ENCODE measurements around the gene ME2. TPM values are rescaled to one million over a fixed set of nuclear protein-coding genes. Genes with fewer than 3 reads are reported as not detected.

Gene ME2
- total and polyA plus RNA-seq, 2 donors (not counting 1 experiment from before 2014, with no cell fraction given), result 28.4 to 57.8 TPM

DNA sequence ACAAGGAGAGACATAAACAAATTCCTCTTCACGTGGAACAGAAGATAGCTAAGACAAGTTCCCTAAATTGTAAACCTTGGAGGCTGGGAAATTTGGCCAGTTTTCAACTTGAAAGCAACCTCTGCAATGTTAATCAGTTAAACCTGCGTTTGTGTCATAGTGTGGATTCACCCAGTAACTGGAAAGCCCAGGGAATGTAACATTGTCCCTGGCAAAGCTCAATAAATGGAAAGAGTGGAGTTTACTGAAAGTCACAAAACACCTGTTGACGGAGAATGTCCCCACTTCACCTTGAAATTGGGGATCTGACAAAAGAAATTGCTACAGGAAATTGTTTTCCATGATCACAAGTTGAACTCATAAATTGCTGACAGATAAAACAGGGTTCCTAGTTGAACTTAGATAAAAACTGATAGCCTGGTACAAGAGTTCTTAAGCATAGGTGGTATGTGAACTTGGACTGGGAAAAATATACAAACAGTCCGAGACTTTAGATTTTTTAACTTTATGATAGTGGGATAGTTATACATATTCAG, 15.0 kb upstream of the ME2 start:
- Histone ChIP-seq H3K27ac (ENCODE audit: low read length in 2 of 2) (no peak overlapping the region), H3K36me3 (replicated peaks in 1 of 2; ENCODE audit: control extremely low read depth in 1 of 2, control insufficient read depth in 1 of 2, extremely low read depth in 1 of 2, insufficient read depth in 2 of 2, low read length in 1 of 2) (no peaks in the 10 kb centered on the region), H3K4me1 (ENCODE audit: control insufficient read depth in 2 of 2, insufficient read depth in 2 of 2, low read length in 2 of 2) (peaks cover 13 to 15% of the 10 kb centered on the region in 2 donors), H4K20me1 (ENCODE audit: control insufficient read depth, insufficient read depth, low read length, poor library complexity, severe bottlenecking) (no peaks in the 10 kb centered on the region), H3K79me2 (ENCODE audit: control insufficient read depth, insufficient read depth, low read length) (no peaks in the 10 kb centered on the region), H2AFZ (ENCODE audit: insufficient read depth, low read depth, low read length, poor library complexity, severe bottlenecking) (no peak overlapping the region), H3K4me3 (ENCODE audit: control extremely low read depth in 1 of 5, extremely low read depth in 1 of 5, insufficient read depth in 1 of 5, low read depth in 2 of 5, low read length in 4 of 5) (no peak overlapping the region), H3K4me2 (replicated peaks; ENCODE audit: low read depth, low read length, poor library complexity, severe bottlenecking) (no peak overlapping the region), H3K9me3 (ENCODE audit: control extremely low read depth in 1 of 3, control insufficient read depth in 2 of 3, insufficient read depth in 1 of 3, low read length in 2 of 3) (no peaks in the 10 kb centered on the region), H3K9ac (ENCODE audit: low read length) (no peak overlapping the region), H3K27me3 (replicated peaks in 1 of 4; ENCODE audit: control extremely low read depth in 1 of 4, control insufficient read depth in 3 of 4, insufficient read depth in 4 of 4, low read length in 3 of 4) (peaks cover 0 to 3% (median 0%) of the 10 kb centered on the region in 4 experiments)
- Mint-ChIP-seq H3K9me3 (ENCODE audit: insufficient read depth) (no peaks in the 10 kb centered on the region), H3K27ac (no peak overlapping the region), H3K4me3 (no peak overlapping the region), H3K27me3 (no peaks in the 10 kb centered on the region), H3K4me1 (peaks cover 10% of the 10 kb centered on the region)
- DNase-seq (no peak), ATAC-seq (ENCODE audit: low read depth) (no peak)
- ChIA-PET POLR2A (interaction anchor here (0.8 kb wide), 1 partner anchor 47 kb away, joined by 3 read pairs; no protein-coding TSS in a partner anchor), CTCF (interaction anchor here (1.9 kb wide), 1 partner anchor 43 kb away, joined by 7 read pairs; no protein-coding TSS in a partner anchor)
- WGBS (ENCODE audit: insufficient coverage), result 100% methylated on average over 1 of the region's 4 CpGs
- no peak for TF ChIP-seq EZH2 (IDR thresholded peaks at IDR 0.05; ENCODE audit: borderline replicate concordance, insufficient read depth, low read depth, low read length, poor library complexity, severe bottlenecking)
- TF ChIP-seq, protein P1, sequence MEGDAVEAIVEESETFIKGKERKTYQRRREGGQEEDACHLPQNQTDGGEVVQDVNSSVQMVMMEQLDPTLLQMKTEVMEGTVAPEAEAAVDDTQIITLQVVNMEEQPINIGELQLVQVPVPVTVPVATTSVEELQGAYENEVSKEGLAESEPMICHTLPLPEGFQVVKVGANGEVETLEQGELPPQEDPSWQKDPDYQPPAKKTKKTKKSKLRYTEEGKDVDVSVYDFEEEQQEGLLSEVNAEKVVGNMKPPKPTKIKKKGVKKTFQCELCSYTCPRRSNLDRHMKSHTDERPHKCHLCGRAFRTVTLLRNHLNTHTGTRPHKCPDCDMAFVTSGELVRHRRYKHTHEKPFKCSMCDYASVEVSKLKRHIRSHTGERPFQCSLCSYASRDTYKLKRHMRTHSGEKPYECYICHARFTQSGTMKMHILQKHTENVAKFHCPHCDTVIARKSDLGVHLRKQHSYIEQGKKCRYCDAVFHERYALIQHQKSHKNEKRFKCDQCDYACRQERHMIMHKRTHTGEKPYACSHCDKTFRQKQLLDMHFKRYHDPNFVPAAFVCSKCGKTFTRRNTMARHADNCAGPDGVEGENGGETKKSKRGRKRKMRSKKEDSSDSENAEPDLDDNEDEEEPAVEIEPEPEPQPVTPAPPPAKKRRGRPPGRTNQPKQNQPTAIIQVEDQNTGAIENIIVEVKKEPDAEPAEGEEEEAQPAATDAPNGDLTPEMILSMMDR (IDR thresholded peaks at IDR 0.05), result no peak
- intact Hi-C loops (cut with micrococcal nuclease), result no loop called here

DNA sequence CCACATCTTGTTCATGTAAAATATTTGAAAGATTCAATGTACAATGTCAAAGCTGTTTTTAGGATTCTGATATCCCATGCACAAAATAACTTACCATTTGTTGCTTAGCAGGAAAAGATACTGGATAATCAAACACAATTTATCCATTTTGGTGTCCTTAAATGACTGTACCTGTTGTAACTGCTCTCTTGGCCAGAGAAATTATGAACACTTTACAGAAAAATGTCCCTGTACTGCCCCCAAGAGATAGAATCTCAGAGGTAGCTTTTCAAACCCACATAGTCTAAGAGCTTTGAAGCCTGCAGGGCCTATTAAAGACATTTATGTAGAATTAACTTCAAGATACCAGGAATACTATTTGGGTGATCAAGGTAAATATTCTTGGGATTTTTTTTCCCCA, 12.2 kb upstream of the ME2 start:
- Histone ChIP-seq H3K36me3 (replicated peaks in 1 of 2; ENCODE audit: control extremely low read depth in 1 of 2, control insufficient read depth in 1 of 2, extremely low read depth in 1 of 2, insufficient read depth in 2 of 2, low read length in 1 of 2) (no peaks in the 10 kb centered on the region), H2AFZ (ENCODE audit: insufficient read depth, low read depth, low read length, poor library complexity, severe bottlenecking) (no peak overlapping the region), H3K4me2 (replicated peaks; ENCODE audit: low read depth, low read length, poor library complexity, severe bottlenecking) (no peak overlapping the region), H3K79me2 (ENCODE audit: control insufficient read depth, insufficient read depth, low read length) (no peaks in the 10 kb centered on the region), H3K9ac (ENCODE audit: low read length) (no peak overlapping the region), H3K27me3 (replicated peaks in 1 of 4; ENCODE audit: control extremely low read depth in 1 of 4, control insufficient read depth in 3 of 4, insufficient read depth in 4 of 4, low read length in 3 of 4) (no peaks in the 10 kb centered on the region), H4K20me1 (ENCODE audit: control insufficient read depth, insufficient read depth, low read length, poor library complexity, severe bottlenecking) (no peaks in the 10 kb centered on the region), H3K4me1 (ENCODE audit: control insufficient read depth in 2 of 2, insufficient read depth in 2 of 2, low read length in 2 of 2) (peaks cover 11 to 12% of the 10 kb centered on the region in 2 donors), H3K4me3 (ENCODE audit: control extremely low read depth in 1 of 5, extremely low read depth in 1 of 5, insufficient read depth in 1 of 5, low read depth in 2 of 5, low read length in 4 of 5) (no peak overlapping the region), H3K9me3 (ENCODE audit: control extremely low read depth in 1 of 3, control insufficient read depth in 2 of 3, insufficient read depth in 1 of 3, low read length in 2 of 3) (no peaks in the 10 kb centered on the region), H3K27ac (ENCODE audit: low read length in 2 of 2) (no peak overlapping the region)
- H3K27me3 Mint-ChIP-seq, result no peaks in the 10 kb centered on the region
- no peaks in the 10 kb centered on the region for H3K9me3 Mint-ChIP-seq (ENCODE audit: insufficient read depth)
- no peak overlapping the region for H3K4me3 Mint-ChIP-seq
- TF ChIP-seq EZH2 (IDR thresholded peaks at IDR 0.05; ENCODE audit: borderline replicate concordance, insufficient read depth, low read depth, low read length, poor library complexity, severe bottlenecking), result no peak
- TF ChIP-seq, protein P1 (IDR thresholded peaks at IDR 0.05), result no peak
- ATAC-seq (ENCODE audit: low read depth) (no peak), DNase-seq (peak; percentile 17)
- ChIA-PET POLR2A (no interaction called here), CTCF (interaction anchor here (0.9 to 2.1 kb wide), 8 partner anchors 13 to 510 kb away, joined by 3 to 25 read pairs (median 4); partner anchors contain the start of gene MRO)
- intact Hi-C loops (cut with micrococcal nuclease), result loop anchor here (1.0 kb wide), 1 partner anchor 46 kb away; the partner anchor contains the start of gene MRO
- peaks cover 9% of the 10 kb centered on the region for H3K4me1 Mint-ChIP-seq
- no peak overlapping the region for H3K27ac Mint-ChIP-seq

Data from B cell (primary cell).